IPS DF 6.9 (cell line): ENCODE data around the gene ACADSB.

Source experiments
- DNase-seq: peaks from one replicate; pipeline ENCODE4 v3.0.0-alpha.2; 2013; ENCODE audit warnings: low read depth, low spot score
- H3K27ac ChIP-seq: one replicate; pipeline ENCODE4 v1.5.1; 2013; ENCODE audit warnings: low read length, control low read depth
- H3K27me3 ChIP-seq: 2 replicates; pipeline ENCODE4 v1.6.1; 2013; ENCODE audit warnings: mild to moderate bottlenecking, low read length; ENCODE audit not compliant: control insufficient read depth, insufficient read depth
- H3K36me3 ChIP-seq: 2 replicates; pipeline ENCODE4 v1.6.1; 2013; ENCODE audit warnings: low read length; ENCODE audit not compliant: control insufficient read depth, insufficient read depth
- H3K4me1 ChIP-seq: 2 replicates; pipeline ENCODE4 v1.6.1; 2013; ENCODE audit warnings: low read length; ENCODE audit not compliant: control insufficient read depth, insufficient read depth
- H3K4me3 ChIP-seq: 2 replicates; pipeline ENCODE4 v1.5.1; 2013; ENCODE audit warnings: mild to moderate bottlenecking, low read length
- H3K9me3 ChIP-seq: 2 replicates; pipeline ENCODE4 v1.6.1; 2013; ENCODE audit warnings: low read length, inconsistent platforms; ENCODE audit not compliant: control insufficient read depth, insufficient read depth
- WGBS: extraction: QIAGEN DNeasy Blood & Tissue Kit; methylation state at CpG from one replicate; pipeline ENCODE4 v1.1.7; 2013; ENCODE audit warnings: mixed read lengths, missing lambda C conversion rate; ENCODE audit not compliant: insufficient read length, insufficient coverage; 5-methylcytosine and 5-hydroxymethylcytosine counted together

Gene ACADSB

GRCh38 chr10:123068087-123068853 lies 59.5 kb downstream of the ACADSB start:
- Histone ChIP-seq H3K27me3 (no peaks in the 10 kb centered on the region), H3K4me3 (no peak overlapping the region), H3K4me1 (no peaks in the 10 kb centered on the region), H3K36me3 (no peaks in the 10 kb centered on the region), H3K9me3 (no peaks in the 10 kb centered on the region), H3K27ac (no peak overlapping the region)
- DNase-seq = no peak
- WGBS = no CpG with 5 or more reads among the region's 10 CpGs

DNA sequence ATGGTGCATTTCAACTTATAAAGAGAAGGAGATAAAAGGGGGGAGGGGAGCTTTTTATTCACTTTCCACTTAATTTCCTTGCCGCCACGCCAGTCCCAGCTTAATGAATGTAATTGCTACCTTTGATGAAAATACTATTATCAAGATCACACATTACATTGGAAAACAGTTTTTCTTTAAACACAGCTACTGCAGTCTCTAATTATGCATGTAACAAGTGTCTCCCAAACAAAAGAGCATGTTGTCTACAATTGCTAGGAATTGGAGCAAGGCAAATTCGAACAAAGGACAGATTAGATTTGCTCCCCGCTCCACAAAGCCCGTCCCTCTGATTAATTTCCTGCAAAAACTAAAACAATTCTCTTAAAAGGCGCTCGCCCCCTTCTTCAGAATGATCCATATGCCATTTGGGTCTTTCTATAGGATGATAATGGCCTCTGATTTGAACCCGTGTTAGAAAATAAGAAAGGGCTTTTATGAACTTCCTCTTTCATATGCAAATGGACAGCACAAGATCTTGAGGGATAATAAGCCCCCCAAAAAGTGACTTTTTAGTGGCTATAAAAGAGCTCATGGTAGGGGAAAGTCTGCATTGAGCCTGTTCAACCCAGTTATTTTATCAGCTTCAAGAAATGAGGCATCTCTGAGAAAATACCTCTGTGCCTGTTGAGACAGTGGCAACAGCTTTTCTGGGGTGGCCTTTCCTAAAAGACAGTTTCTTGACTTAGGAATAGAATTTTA lies 60.6 kb downstream of the ACADSB start:
- no peak for DNase-seq
- no CpG with 5 or more reads among the region's 8 CpGs for WGBS
- Histone ChIP-seq H3K4me1 (no peaks in the 10 kb centered on the region), H3K9me3 (no peaks in the 10 kb centered on the region), H3K27ac (no peak overlapping the region), H3K27me3 (no peaks in the 10 kb centered on the region), H3K4me3 (no peak overlapping the region), H3K36me3 (no peaks in the 10 kb centered on the region)

DNA sequence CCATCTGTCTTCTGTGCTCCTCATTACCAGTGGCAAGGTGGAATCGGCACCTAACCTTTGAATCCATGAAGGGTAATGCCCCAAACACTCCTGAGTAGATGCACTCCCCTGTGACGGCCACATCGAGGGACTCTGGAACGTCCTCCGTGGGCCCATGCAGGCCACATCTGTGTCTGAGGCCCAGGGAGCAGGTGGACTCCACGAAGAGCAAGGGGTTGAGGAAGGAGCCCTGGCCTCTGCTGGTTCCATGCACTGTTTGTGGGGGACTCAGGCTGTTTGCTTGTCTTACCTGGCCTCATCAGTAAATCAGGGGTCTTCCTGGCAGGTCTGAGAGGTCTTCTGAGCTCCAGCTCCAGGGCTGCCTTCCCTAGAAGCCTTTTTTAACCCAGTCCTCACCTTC lies 64.4 kb downstream of the ACADSB start:
- no peaks in the 10 kb centered on the region for H3K4me1 ChIP-seq
- H3K27me3 ChIP-seq = no peaks in the 10 kb centered on the region
- H3K4me3 ChIP-seq = no peak overlapping the region
- no peak overlapping the region for H3K27ac ChIP-seq
- DNase-seq = no peak
- no peaks in the 10 kb centered on the region for H3K36me3 ChIP-seq
- no peaks in the 10 kb centered on the region for H3K9me3 ChIP-seq
- WGBS = no CpG with 5 or more reads among the region's 6 CpGs

DNA sequence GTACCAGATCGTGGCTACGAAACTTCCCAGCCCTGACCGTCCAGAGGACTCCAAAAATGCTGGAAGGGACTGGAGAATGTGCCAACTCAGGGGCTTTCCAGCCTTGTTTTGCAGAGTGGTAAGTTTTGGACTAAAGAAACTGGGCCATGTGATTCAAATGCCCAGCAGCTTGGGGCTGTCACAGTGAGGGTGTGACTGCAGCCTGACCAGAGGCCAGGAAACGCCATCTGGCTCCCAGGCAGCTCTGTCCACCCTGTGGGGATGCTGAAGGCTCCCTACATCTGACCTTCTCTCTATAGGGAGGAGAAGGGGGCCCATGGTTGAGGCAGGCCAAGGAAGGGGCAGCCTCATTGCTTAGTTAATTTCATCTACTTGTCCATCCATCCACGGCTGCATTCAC lies 65.4 kb downstream of the ACADSB start:
- no peak overlapping the region for H3K27ac ChIP-seq
- WGBS = no CpG with 5 or more reads among the region's 5 CpGs
- no peak for DNase-seq
- no peaks in the 10 kb centered on the region for H3K9me3 ChIP-seq
- H3K36me3 ChIP-seq = no peaks in the 10 kb centered on the region
- no peak overlapping the region for H3K4me3 ChIP-seq
- no peaks in the 10 kb centered on the region for H3K4me1 ChIP-seq
- H3K27me3 ChIP-seq = no peaks in the 10 kb centered on the region

DNA sequence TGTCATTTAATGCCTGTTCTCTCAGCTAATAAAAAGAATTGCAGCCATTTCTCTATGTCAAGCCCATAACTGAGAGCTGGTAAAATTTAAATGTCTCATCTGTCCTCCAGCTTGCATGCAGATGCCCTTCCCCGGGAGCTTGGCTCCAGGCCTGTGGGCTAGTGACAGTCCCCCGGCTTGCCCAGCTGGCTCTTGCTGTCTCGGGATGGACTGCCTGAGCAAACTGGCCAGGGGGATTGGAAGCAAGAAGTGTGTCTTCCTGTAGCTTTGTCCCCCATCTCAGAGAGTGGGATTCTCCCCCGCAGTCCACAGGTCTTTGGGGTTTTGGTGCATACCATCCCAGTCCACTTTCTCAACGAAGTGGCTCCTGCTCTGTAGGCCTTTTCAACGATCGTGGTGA lies 73.1 kb downstream of the ACADSB start:
- Histone ChIP-seq H3K4me3 (no peak overlapping the region), H3K27ac (no peak overlapping the region), H3K27me3 (no peaks in the 10 kb centered on the region), H3K36me3 (no peaks in the 10 kb centered on the region), H3K4me1 (0 out of 2 replicates have a peak, but pooled peaks cover 1% of the 10 kb centered on the region), H3K9me3 (no peaks in the 10 kb centered on the region)
- DNase-seq = no peak
- no CpG with 5 or more reads among the region's 7 CpGs for WGBS

- no peaks in the 10 kb centered on the region for H3K27me3 ChIP-seq
- 0 out of 2 replicates have a peak, but pooled peaks cover 1% of the 10 kb centered on the region for H3K4me1 ChIP-seq
- no peaks in the 10 kb centered on the region for H3K36me3 ChIP-seq
- H3K27ac ChIP-seq = no peak overlapping the region
- no peak for DNase-seq
- no CpG with 5 or more reads among the region's 6 CpGs for WGBS
- H3K4me3 ChIP-seq = no peak overlapping the region
- no peaks in the 10 kb centered on the region for H3K9me3 ChIP-seq
Measured at GRCh38 chr10:123083811-123084210, 75.0 kb downstream of the ACADSB start.

- H3K4me1 ChIP-seq = 0 out of 2 replicates have a peak, but pooled peaks cover 1% of the 10 kb centered on the region
- H3K9me3 ChIP-seq = no peaks in the 10 kb centered on the region
- no peak for DNase-seq
- no peak overlapping the region for H3K27ac ChIP-seq
- H3K27me3 ChIP-seq = no peaks in the 10 kb centered on the region
- no peaks in the 10 kb centered on the region for H3K36me3 ChIP-seq
- WGBS = 100% methylated on average over 5 of the region's 7 CpGs
- no peak overlapping the region for H3K4me3 ChIP-seq
Measured at GRCh38 chr10:123086281-123086680, 77.5 kb downstream of the ACADSB start.

DNA sequence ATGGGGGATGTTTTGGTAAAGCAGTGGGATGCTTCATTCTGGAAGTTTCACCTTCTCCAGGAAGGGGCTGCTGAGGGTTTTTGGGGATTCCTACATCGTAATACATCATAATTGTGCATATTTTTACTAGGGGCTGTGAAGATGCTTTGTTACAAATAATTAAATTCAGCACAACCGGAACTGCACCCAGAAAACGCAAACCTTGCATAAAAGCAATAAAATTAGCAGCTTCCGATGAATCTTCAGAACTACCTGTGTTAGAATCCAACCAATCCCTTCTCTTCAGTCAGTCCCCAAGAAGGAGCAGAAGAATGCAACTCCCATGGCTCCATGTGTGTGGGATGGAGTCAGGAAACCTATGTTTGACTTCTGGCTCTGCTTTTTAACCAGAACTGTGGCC lies 78.5 kb downstream of the ACADSB start:
- no peaks in the 10 kb centered on the region for H3K27me3 ChIP-seq
- 0 out of 2 replicates have a peak, but pooled peaks cover 1% of the 10 kb centered on the region for H3K4me1 ChIP-seq
- DNase-seq = no peak
- no peaks in the 10 kb centered on the region for H3K9me3 ChIP-seq
- WGBS = no CpG with 5 or more reads among the region's 4 CpGs
- H3K36me3 ChIP-seq = no peaks in the 10 kb centered on the region
- no peak overlapping the region for H3K4me3 ChIP-seq
- H3K27ac ChIP-seq = no peak overlapping the region

GRCh38 chr10:123087786-123088185 lies 79.0 kb downstream of the ACADSB start:
- no peak for DNase-seq
- no peaks in the 10 kb centered on the region for H3K9me3 ChIP-seq
- no CpG with 5 or more reads among the region's 3 CpGs for whole genome bisulfite sequencing
- H3K4me1 ChIP-seq = 0 out of 2 replicates have a peak, but pooled peaks cover 1% of the 10 kb centered on the region
- H3K4me3 ChIP-seq = no peak overlapping the region
- no peak overlapping the region for H3K27ac ChIP-seq
- no peaks in the 10 kb centered on the region for H3K27me3 ChIP-seq
- H3K36me3 ChIP-seq = no peaks in the 10 kb centered on the region

DNA sequence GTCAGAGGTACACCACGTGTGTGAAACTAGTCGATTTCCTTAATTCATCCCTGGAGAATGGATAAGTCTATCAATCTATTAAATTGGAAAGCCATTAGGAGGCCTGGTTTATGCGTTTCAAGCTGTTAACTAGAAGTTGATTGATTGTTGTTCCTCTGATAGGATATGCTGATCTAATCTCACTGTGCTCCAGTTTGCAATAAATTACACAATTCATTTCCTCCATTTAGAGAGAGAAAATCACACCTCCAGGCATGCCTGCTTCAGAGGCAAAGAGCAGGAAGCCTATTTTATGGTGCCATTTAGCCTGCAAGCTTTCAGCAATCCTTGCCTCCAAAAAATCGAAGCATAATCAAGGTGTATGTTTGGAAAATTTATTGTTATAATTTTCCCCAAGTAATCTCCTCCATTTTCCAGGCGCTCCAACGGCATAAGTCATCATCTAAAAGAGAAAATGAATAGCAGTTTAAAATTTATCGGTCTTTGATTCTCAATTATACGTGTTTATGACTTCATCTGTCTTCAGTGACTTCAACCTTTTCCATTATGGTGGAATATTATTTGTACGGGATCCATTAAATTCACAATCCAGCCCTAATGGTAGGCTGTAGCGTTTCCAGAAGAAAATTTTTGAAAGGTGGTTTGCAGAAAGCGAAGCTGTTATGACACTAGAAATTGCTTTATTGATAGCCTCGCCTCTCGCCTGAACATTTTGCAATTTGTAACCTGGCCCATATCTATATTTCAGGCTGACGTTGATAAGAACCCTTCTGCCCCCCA lies 84.0 kb downstream of the ACADSB start:
- Histone ChIP-seq H3K9me3 (no peaks in the 10 kb centered on the region), H3K27ac (no peak overlapping the region), H3K4me1 (no peaks in the 10 kb centered on the region), H3K4me3 (no peak overlapping the region), H3K36me3 (no peaks in the 10 kb centered on the region), H3K27me3 (no peaks in the 10 kb centered on the region)
- DNase-seq = no peak
- WGBS = no CpG with 5 or more reads among the region's 14 CpGs
